ENCODE data around the gene CEACAM21.

Gene CEACAM21

GRCh38 chr19:41584260-41584810 is 8.4 kb downstream of the CEACAM21 start:
- DNase-seq (ENCODE audit: low read depth in 3 of 3, low spot score in 1 of 3) = no peak

GRCh38 chr19:41584931-41585330 is 9.0 kb downstream of the CEACAM21 start:
- no peak for DNase-seq (ENCODE audit: low read depth in 3 of 3, low spot score in 1 of 3)

GRCh38 chr19:41586064-41586463 is 10.1 kb downstream of the CEACAM21 start:
- DNase-seq (ENCODE audit: low read depth in 3 of 3, low spot score in 1 of 3) = no peak

- DNase-seq (ENCODE audit: low read depth in 3 of 3, low spot score in 1 of 3) = no peak
Measured at GRCh38 chr19:41587101-41587837, 11.3 kb downstream of the CEACAM21 start.

- DNase-seq (ENCODE audit: low read depth in 3 of 3, low spot score in 1 of 3) = no peak
Measured at GRCh38 chr19:41587838-41588210, 11.9 kb downstream of the CEACAM21 start.

- no peak for DNase-seq (ENCODE audit: low read depth in 3 of 3, low spot score in 1 of 3)
Measured at GRCh38 chr19:41588497-41589209, 12.7 kb downstream of the CEACAM21 start.

- no peak for DNase-seq (ENCODE audit: low read depth in 3 of 3, low spot score in 1 of 3)
Measured at GRCh38 chr19:41589371-41589770, 13.4 kb downstream of the CEACAM21 start.

GRCh38 chr19:41590936-41591335 is 15.0 kb downstream of the CEACAM21 start:
- no peak for DNase-seq (ENCODE audit: low read depth in 3 of 3, low spot score in 1 of 3)

GRCh38 chr19:41591951-41592562 is 16.1 kb downstream of the CEACAM21 start:
- DNase-seq (ENCODE audit: low read depth in 3 of 3, low spot score in 1 of 3) = no peak

- DNase-seq (ENCODE audit: low read depth in 3 of 3, low spot score in 1 of 3) = peak; percentile 32 to 38 (median 37)
Measured at GRCh38 chr19:41595258-41595889, 19.4 kb downstream of the CEACAM21 start.

- no peak for DNase-seq (ENCODE audit: low read depth in 3 of 3, low spot score in 1 of 3)
Measured at GRCh38 chr19:41595890-41596280, 19.9 kb downstream of the CEACAM21 start.

GRCh38 chr19:41597600-41598041 is 21.7 kb downstream of the CEACAM21 start:
- DNase-seq (ENCODE audit: low read depth in 3 of 3, low spot score in 1 of 3) = peak; percentile 41 to 50 (median 49)

GRCh38 chr19:41599175-41599966 is 23.4 kb downstream of the CEACAM21 start:
- DNase-seq (ENCODE audit: low read depth in 3 of 3, low spot score in 1 of 3) = no peak

- no peak for DNase-seq (ENCODE audit: low read depth in 3 of 3, low spot score in 1 of 3)
Measured at GRCh38 chr19:41601771-41602170, 25.8 kb downstream of the CEACAM21 start.

GRCh38 chr19:41604831-41605230 is 28.9 kb downstream of the CEACAM21 start:
- no peak for DNase-seq (ENCODE audit: low read depth in 3 of 3, low spot score in 1 of 3)

GRCh38 chr19:41606215-41606837 is 30.4 kb downstream of the CEACAM21 start:
- DNase-seq (ENCODE audit: low read depth in 3 of 3, low spot score in 1 of 3) = no peak

GRCh38 chr19:41607668-41608067 is 31.7 kb downstream of the CEACAM21 start:
- DNase-seq (ENCODE audit: low read depth in 3 of 3, low spot score in 1 of 3) = no peak

- no peak for DNase-seq (ENCODE audit: low read depth in 3 of 3, low spot score in 1 of 3)
Measured at GRCh38 chr19:41610789-41611188, 34.8 kb downstream of the CEACAM21 start.

GRCh38 chr19:41612483-41612882 is 36.5 kb downstream of the CEACAM21 start:
- DNase-seq (ENCODE audit: low read depth in 3 of 3, low spot score in 1 of 3) = no peak

GRCh38 chr19:41615207-41615606 is 39.2 kb downstream of the CEACAM21 start:
- DNase-seq (ENCODE audit: low read depth in 3 of 3, low spot score in 1 of 3) = no peak
